DOHH2 (cell line): ENCODE data around the gene NCKIPSD.

Source experiments
- EZH2phosphoT487 ChIP-seq: fragments of 200-600 bp; sonication (generic); IDR thresholded peaks from 2 replicates; pipeline ENCODE4 v1.6.1; 2017; ENCODE audit warnings: borderline replicate concordance, mild to moderate bottlenecking, antibody characterized with exemption, low read length, moderate library complexity, mixed read lengths
- TF ChIP-seq, protein P1 (sequence below): fragments of 200-600 bp; sonication (generic); IDR thresholded peaks from one replicate; pipeline ENCODE4 v1.5.1; 2014; ENCODE audit warnings: antibody characterized with exemption, mild to moderate bottlenecking, low read depth, low read length; ENCODE audit not compliant: poor library complexity, severe bottlenecking

DNA sequence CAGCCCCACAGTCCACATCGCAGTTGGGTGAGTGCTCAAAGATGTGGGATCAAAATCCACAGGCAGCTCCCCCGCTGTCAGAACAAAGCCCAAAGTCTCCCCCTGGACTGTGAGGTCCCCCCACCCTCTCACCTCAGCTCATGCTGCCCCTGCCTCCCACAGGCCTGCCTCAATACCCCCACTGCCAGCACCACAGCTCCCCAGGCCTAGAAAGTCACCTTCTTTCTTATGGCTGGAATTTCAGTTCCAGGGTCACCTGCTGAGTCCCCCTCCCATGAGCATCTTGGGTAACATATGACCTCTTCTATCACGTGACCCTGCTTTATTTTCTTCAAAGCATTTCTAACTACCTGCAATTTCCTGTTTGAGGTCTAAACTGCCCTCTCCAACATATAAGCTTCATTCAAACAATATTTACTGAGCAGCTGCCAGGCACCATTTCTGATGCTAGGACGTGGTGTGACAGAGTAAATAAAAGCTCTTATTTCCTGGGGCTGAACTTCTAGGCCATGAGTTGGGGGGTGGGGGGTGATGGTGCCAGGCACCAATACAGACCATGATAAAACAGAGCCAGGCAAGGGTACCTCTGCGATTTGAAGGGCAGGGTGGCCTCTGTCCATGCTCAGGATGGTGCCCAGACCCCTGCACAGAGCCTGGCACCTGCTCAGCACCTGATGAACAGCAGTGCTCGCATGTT is 61.7 kb downstream of the NCKIPSD start:
- TF ChIP-seq, protein P1, sequence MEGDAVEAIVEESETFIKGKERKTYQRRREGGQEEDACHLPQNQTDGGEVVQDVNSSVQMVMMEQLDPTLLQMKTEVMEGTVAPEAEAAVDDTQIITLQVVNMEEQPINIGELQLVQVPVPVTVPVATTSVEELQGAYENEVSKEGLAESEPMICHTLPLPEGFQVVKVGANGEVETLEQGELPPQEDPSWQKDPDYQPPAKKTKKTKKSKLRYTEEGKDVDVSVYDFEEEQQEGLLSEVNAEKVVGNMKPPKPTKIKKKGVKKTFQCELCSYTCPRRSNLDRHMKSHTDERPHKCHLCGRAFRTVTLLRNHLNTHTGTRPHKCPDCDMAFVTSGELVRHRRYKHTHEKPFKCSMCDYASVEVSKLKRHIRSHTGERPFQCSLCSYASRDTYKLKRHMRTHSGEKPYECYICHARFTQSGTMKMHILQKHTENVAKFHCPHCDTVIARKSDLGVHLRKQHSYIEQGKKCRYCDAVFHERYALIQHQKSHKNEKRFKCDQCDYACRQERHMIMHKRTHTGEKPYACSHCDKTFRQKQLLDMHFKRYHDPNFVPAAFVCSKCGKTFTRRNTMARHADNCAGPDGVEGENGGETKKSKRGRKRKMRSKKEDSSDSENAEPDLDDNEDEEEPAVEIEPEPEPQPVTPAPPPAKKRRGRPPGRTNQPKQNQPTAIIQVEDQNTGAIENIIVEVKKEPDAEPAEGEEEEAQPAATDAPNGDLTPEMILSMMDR, result no peak
- no peak for TF ChIP-seq EZH2phosphoT487
